GM19099 (cell line): ENCODE data around the gene GRIA2.

Experiments
- POLR2A ChIP-seq: IDR thresholded peaks from 3 replicates; pipeline ENCODE4 v1.6.1; 2011; ENCODE audit warnings: low read depth; ENCODE audit not compliant: insufficient read length; ENCODE audit errors: extremely low read depth

Gene GRIA2

DNA sequence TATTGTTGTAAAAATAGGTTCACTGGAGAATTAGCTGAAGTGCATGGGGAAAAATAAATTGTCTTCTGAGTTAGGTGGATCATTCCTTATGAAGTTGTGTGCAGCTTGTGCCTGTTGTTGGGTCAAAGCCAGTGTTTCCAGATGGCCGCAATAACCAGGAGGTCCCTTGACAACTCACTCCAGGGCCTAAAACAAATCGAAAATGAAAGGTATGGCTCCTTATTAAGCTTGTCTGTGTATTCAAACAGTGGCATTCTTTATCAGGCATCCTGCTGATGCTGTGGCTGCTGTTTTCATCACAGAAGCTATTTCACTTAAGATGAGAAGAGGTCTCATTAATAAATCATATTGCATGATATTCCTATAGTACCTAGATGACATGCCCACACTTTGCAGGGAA lies 80.2 kb downstream of the GRIA2 start:
- no peak for TF ChIP-seq POLR2A

DNA sequence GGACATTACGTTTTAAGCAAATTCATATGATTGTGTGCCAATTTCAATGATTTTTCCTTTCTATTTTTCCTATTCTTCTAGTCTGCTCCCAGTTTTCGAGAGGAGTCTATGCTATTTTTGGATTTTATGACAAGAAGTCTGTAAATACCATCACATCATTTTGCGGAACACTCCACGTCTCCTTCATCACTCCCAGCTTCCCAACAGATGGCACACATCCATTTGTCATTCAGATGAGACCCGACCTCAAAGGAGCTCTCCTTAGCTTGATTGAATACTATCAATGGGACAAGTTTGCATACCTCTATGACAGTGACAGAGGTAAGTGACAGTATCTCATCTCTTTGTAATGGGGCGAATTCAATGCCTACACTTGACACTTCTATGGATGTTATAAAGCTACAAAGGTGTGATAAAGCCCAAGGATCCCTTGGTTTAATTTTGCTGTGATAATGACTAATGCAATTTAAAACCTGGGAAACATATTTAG lies 83.0 kb downstream of the GRIA2 start:
- no peak for TF ChIP-seq POLR2A

DNA sequence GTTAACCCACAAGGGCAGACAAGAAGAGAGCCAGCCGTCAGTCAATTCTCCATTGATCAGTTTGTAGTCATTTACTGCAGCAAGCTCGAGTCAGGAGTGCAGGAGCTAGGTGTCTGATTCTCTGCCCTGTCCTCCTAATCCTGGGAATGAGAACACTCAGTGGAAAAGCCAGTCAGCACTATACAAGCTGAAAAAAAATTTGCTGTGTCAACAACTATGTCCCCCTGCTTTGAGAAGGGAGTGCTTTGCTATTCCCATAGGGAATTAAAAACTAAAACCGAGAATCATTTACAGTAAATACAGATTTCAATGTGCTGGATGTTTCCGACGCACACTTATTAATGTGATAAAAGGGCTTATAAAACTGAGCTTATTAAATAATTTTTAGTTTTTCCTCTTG lies 84.2 kb downstream of the GRIA2 start:
- no peak for TF ChIP-seq POLR2A

DNA sequence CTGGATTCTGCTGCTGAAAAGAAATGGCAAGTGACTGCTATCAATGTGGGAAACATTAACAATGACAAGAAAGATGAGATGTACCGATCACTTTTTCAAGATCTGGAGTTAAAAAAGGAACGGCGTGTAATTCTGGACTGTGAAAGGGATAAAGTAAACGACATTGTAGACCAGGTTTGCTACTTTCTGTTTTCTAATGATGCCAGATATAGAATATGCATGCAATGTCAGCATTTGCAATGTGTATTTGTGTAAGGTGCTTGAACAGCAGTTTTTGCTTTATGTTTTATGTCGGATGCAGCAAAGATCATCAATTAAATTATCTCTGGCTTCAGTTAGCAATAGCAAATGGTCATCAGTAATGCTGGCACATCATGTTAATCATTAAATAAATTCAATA lies 92.2 kb downstream of the GRIA2 start:
- no peak for TF ChIP-seq POLR2A

DNA sequence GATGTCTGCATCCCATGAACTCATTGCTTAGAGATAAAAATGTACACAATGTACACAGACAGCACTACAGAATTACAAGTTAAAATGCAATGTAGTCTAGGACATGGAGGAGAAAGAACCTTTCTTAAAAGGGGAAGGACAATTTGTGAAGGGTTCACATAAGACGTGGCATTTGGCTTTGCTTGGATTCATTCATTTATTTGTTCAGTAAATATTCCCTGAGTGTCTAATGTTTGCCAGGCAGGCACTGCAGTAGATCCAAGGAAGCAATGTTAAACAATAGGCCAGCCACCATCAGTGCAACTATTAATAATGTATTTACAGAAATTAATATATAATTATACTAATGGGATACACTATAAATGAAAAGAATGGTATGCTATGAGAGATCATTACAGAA lies 94.4 kb downstream of the GRIA2 start:
- no peak for TF ChIP-seq POLR2A

DNA sequence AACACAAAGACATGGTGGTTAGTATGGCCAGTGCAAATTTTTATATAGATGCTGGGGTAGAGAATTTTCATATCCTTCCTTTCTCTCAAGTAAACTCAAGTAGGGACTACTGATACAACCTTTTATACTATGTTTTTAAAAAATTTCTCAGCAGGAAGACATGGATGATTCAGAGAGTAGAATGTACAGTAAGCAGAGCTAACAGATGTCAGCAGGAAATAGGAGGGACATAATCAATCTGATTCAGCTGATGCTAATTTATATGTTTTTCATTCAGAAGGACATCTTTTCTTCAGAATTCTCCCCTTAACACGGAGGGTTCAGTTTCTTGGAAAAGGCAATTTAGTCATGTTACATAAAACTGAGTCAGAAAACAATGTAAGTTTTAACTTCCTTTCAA lies 95.4 kb downstream of the GRIA2 start:
- no peak for TF ChIP-seq POLR2A

DNA sequence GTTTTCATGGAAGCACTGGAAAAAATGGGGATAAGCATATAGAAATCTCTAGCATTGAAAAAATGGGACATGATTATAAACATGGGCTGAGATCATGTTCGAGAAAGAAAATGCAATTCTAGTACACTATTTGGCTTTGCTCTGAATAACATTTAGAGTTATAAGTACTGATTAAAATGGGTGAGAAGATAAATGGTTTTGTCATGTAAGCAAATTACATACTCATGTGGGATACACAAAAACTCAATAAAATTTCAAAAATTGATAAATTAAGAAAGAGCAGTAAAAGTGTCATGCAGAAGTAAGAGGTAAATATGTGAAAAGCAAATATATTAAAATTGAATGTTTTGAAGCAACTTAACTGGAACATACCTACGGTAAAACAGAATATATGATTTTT lies 99.6 kb downstream of the GRIA2 start:
- no peak for TF ChIP-seq POLR2A

DNA sequence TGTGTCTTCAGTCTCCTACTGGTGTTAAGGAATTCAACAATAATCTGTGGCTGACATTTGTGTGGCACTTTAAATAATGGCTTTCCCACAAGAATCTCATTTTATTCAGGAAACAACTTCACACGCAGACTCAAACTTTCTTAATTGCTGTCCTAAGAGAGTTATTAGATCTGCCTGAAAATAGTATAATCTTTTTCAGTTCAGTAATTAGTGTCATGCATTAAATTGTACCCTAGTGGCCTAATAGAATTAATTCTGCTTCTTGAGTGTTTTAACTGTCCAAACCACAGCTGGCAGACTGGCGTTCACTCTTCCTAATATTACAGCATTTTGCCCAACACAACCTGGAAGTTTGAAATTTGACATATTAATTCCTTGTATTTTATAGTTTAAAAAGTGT lies 107.1 kb downstream of the GRIA2 start:
- no peak for TF ChIP-seq POLR2A

DNA sequence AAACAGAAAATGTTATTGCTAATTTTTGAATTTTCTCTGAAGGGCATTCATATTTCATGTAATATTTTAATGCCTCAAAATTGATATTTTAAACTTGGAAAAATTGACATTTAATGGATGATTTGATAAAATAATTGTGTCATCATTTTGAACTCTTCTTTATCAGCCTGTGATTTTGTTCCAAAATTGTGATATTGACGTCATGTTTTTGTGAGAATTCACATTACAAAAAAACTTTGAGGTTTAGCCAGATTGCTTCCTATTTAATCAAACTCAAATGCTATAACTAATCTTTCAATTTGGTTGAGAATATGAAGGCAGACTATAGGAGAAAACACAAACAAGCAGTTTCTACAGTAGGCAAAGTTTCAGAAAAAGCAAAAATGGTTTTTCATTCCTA lies 137.4 kb downstream of the GRIA2 start:
- no peak for TF ChIP-seq POLR2A

DNA sequence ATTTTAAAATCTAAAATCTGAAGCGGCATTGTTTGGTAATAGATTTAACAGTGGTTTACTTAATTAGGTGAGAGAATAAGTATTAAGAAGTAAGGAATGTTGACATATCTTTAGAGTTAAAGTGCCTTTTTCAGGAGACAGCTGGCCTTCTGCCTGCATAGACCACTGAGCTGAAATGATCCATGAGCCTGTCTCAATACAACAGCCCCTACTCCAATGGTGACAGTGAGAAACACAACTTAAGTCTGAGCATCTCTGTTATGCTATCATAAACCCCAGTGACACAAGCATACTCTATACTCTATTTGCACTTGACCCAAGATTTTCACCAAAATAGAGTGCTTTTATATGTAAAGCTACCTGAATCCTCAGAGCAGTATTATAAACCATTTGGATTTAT lies 137.9 kb downstream of the GRIA2 start:
- TF ChIP-seq POLR2A = no peak

DNA sequence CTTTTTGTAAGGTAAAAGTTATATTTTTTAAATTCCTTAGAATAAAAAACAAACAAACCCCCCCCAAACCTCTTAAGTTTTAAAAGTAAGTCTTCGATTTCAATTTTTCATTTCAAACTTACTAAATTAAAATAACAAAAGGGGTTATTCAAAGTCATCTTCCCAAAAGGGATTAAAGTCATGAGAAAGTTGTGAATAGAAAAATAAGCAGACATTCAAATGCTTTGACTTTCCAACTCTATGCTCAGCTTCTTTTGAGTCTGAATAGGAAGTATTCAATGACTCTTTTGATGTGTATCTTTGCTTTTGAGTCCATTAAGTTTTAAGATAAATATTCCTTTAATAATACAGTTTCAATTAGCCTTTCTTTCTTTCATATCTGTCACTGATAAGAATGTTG lies 138.3 kb downstream of the GRIA2 start:
- no peak for TF ChIP-seq POLR2A

DNA sequence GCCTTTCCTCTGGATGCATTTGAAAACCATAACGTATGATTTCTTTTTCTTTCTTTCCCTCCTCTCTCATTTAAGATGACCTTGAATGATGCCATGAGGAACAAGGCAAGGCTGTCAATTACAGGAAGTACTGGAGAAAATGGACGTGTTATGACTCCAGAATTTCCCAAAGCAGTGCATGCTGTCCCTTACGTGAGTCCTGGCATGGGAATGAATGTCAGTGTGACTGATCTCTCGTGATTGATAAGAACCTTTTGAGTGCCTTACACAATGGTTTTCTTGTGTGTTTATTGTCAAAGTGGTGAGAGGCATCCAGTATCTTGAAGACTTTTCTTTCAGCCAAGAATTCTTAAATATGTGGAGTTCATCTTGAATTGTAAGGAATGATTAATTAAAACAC lies 142.8 kb downstream of the GRIA2 start:
- TF ChIP-seq POLR2A = no peak

DNA sequence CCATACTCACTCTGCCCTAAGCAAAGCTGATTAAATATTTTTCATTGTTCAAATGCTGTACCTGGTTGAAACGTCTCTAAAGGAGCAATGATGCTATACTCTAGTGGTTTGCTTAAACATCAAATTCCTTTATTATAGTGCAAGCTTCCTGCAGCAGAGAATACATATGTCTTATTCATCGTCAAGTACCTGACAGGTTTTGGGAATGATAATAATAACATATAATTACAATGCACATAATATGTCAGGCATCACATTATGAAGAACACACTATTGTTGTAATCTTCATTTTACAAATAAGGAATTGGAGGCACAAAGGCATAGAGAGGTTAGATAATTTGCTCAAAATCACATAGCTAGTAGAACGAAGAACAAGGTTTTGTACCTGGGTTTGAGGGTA lies 151.6 kb downstream of the GRIA2 start:
- no peak for TF ChIP-seq POLR2A

DNA sequence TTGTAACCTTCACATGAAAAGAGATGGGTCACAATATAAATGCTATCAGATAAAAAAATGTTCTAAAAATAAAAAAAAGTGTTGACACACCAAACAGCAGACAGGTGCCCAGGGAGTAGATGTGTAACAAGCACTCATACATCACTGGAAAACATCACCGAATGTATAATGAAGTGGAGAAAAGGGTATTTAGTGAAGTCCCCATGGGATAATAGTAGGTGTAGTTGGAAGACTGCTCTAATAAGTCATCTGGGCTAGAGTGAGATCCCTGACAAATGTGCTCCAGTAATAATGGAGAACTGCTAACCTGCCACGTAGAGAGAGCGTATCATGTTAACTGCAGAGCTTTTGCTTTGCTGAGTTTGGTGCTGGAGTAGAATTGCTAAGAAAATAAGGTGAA lies 152.0 kb downstream of the GRIA2 start:
- no peak for TF ChIP-seq POLR2A

DNA sequence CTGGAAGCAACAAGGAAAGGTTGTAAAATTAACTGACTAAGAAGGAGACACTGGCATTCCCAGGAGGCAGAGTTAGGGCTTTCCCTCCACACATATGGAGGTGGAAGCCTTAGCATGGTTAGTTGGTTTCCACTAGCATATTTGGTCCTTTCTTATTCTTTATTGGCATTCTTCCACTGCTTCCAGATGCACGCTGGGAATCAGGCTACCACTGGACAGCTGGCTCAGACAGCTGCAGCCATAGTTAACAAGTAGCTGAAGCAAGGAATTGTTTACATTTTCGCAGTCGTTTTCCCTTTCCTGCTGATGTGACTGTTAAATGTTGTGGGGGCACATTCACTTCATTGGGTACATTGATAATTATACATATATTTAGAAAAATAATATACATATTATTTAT lies 169.2 kb downstream of the GRIA2 start:
- no peak for TF ChIP-seq POLR2A

DNA sequence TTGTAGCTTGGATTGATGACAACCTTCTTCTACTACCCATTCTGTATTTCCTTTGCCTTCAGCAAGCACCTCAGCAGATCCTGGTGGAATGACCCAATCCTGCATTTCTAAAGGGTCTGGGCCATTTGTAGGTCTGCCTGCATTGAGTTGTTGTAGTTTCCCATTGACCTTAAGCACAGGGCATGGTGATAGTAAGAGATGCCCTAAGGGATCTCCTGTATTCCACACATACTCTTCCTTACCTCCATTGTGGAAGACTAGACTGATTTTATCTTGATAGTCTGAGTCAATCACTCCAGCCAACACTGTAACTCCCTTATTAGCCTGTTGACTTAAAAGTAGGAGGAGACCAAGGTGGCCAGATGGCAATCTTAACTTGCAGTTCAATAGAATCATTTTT lies 184.5 kb downstream of the GRIA2 start:
- no peak for TF ChIP-seq POLR2A
